ENCODE data around the gene TNFRSF8.

Gene TNFRSF8

DNA sequence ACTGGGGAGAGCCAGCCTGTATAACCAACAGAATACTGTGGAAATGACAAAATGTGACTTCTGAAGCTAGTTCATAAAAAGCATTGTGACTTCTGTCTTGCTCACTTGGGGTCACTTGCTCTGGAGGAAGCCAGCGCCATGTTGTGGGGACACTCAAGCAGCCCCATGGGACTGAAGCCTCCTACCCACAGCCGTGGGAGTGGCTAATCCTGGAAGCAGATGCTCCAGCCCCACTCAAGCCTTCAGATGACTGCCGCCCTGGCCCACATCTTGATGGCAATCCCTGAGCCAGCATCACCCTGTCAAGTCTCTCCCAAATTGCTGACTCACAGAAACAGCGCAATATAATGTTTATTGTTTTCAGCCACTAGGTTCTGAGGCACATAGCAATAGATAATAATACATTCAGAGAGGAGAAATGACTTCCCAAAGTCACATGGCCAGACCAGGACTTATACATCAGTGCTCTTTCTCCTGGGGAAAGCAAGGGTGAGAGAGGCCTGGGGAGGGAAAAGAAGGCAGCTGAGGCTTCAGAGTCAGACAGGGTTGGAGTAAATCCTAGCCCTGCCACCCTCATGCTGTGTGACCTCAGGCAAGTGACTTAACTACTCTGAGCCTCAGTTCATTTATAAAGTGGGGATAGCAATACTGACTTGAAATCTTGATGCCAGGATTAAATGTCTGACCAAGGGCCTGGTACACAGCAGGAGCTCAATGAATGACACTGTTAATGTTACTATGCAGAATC lies 5.0 kb upstream of the TNFRSF8 start:
- H3K4me3 ChIP-seq (ENCODE audit: low read depth, low read length), result no peak overlapping the region
- DNase-seq (ENCODE audit: low read depth), result no peak

DNA sequence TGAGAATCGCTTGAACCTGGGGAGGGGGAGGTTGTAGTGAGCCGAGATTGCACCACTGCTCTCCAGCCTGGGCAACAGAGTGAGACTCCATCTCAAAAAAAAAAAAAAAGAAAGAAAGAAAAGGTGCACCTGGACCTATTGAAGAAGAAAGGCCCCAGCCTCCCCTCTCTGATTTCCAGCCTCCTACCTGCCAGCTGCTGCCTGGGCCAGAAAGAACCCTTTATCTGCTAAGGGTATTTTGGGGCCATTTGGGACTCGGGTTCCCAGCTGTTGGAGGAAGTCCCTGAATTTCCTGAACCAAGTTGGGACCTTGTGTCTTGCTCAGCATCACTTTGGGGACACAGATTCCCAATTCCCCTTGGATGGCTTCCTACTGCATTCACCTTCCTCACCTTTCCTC lies 3.9 kb upstream of the TNFRSF8 start:
- H3K4me3 ChIP-seq (ENCODE audit: low read depth, low read length), result no peak overlapping the region
- DNase-seq (ENCODE audit: low read depth), result no peak

DNA sequence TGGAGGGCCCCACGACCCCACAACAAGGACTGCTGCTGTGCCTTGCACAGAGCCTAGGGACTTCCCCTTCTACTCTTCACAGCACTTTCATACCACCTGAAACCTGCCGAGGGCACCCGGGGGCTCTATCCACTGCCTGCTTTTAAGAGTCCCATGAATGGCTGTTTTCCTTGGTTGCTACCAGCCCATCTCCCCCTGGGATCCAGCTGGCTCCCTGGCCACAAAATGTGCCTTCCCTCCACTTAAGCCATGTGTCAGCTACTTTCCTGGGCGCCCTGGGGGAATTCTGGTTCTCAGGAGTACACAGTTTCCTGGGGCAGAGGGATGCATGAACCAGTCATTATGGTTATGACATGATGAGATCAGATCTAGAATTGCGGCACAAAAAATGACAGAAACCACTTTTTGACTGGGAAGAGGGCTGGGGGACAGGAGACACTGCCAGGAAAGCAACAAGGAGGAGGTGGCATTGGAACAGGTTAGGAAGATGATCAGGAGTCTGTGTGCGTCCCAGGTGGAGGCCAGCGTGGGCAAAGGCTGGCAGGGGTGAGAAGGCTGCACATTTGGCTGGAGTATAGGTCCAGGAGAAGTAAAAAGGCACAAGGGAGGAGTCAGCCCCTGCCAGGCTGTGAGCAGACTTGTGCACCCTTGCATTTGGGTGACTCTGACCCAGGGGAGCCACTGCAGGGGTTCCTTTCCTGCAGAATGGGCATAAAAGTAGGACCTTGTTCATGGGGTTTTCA lies 3.2 kb upstream of the TNFRSF8 start:
- H3K4me3 ChIP-seq (ENCODE audit: low read depth, low read length), result no peak overlapping the region
- DNase-seq (ENCODE audit: low read depth), result no peak

DNA sequence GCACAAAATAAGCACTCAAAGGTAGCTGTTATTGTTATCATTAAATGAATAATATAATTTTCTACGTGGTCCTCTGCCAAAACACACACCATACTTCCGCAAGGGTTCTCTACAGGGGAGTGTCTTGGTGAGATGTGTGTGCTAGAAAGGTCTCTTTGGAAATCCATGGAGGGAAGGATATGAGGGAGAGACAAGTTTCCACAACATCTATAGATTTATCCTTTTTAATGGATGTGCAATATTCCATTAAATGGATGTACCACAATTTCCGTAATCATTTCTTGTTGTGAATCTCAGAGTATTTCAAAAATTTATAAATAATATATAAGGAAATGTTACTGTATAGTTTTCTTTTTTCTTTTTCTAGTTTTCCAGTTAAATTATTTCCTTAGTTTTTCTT lies 2.6 kb upstream of the TNFRSF8 start:
- H3K4me3 ChIP-seq (ENCODE audit: low read depth, low read length), result no peak overlapping the region
- DNase-seq (ENCODE audit: low read depth), result no peak

DNA sequence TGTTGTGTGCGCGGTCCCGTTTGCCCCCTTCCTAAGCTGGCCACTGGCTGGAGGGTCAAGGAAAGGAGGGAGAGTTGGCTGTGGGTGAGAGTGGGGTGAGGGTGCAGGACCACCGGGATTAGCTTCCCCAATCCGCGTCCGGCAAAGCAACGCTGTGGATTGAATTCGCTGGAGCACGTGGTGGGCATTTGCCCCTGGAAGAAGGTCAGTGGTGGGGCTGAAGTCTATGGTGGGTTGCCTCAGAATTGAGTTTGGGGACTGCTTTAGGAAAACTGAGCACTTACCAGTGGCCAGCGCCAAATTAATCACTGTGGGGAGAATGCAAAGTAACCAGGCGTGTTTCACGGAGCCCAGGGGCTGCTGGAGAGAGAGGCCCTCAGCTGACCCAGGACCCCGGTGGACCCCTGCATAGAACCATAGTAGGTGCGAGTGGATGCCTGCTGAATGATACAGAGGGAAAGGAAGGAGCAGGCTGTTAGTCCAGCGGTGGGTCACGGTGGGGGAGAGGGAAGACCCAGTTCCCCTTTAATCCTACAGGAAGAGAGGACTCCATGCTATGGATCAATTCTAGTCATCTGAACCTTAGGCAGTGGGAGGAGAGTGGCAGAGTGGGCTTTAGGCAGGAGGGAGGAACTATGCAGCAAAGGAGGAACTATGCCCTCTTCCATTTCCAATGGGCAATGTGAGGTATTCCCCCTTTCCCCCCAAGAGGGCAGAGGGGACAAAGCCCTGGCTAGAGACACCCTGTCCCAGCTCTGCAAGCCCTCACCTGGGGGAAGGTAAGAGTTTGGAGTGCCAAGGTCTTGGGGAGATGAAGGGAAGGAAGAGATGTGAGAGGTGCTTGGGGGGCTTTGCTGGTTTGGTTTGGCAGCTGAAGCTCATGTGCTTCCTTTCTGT lies 1.2 kb downstream of the TNFRSF8 start:
- DNase-seq (ENCODE audit: low read depth), result no peak
- H3K4me3 ChIP-seq (ENCODE audit: low read depth, low read length), result no peak overlapping the region

DNA sequence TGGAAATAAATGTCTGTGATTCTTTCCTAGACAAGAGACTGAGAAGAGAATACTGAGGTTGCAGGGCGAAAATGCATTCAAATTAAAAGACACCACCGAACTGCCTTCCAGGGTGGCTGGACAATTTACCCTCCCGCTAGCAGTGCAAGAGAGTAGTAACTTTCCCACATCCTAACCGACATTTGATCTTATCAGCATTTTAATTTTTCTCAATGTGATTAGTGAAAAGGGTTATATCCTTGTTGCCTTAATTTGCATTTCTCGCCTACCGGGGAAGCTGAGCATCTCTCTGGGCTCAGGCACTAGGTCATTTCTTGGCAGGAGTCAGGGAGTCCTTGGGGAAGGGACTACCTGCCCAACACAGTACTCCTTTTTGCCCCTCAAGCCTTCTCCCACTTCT lies 2.8 kb downstream of the TNFRSF8 start:
- no peak overlapping the region for H3K4me3 ChIP-seq (ENCODE audit: low read depth, low read length)
- no peak for DNase-seq (ENCODE audit: low read depth)

DNA sequence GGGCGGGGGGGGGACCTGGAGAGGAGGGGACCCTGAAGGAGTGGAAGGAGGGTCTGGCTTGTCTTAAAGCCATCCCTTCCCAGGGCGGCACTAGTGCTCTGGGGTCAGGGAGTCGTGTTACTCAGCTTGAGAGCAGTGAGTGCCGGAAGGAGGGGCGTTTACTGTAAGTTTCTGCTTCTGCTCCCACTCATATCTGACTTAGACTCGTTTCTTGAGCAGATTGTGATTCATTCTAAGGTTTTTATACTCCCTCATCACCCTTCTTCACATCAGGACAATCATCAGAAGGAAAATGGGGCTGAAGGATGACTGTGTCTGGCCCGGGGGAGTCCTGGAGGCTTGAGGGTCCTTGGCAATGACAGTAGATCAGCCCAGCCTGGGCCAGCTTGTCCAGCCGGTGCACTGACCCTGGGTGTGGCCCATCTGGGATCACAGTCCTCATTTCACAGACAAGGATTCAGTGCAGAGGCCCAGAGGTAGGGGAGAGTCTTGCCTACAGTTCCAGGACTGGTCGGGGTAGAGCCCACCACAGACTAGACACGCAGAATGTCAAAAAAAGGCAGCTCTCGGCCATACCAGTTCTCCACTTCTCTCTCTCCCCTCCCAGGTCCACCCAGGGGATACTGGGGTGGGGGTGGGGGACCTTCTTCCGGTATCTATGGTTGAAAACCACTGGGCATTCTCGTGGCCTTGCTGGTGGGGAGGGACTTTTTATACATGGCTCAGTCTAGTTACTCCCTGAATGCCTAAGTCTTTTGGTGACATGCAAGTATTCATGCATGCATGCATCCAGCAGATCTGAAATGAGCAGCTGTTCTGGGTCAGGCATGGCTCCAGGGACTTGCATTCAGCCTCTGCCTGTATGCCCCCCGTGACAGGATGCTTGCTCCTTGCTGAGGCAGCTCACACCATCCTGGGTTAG lies 5.1 kb downstream of the TNFRSF8 start:
- H3K4me3 ChIP-seq (ENCODE audit: low read depth, low read length), result no peak overlapping the region
- no peak for DNase-seq (ENCODE audit: low read depth)

DNA sequence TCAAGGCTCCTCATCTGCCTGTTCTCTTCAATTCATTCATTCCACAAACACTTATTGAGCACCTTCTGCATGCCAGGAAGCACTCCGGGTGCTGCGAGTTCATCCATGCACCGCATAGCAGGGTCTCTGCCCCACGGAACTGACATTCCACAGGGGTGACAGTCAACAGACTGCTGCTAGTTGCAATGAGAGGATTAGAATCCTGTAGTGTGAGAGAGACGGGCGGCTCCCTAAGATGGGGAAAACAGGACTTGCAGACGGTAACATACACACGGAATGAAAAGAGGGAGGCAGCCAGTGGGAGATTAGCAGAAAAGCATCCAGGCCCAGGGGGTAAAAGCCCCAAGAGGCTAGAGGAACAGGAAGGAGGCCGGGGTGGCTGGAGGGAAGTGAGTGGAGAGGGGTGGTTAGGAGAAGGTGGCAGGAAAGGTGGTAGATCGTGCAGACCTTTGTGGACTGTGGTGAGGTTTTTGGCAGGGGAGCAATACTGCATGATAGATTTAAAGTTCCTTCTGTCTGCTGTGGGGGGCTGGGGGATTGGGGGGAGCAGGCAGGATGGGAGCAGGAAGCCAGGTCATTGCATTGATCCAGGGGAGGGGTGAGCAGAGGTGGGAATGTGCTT lies 6.6 kb downstream of the TNFRSF8 start:
- DNase-seq (ENCODE audit: low read depth), result no peak
- no peak overlapping the region for H3K4me3 ChIP-seq (ENCODE audit: low read depth, low read length)

DNA sequence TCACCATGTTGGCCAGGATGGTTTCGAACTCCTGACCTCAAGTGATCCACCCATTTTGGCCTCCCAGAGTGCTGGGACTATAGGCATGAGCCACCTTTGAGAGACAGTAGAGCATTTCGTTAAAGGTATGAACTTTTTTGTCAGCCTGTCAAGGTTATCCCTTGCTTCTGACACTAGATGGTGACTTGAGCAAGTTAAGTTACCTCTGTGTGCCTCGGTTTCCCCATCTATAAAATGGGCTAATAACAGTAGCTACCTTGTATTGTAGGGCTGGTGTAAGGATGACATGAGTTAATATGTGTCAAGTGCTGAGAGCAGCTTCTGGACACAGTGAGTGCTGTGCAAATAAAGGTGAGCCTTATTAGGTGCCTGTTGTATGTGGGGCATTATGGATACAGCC lies 8.8 kb downstream of the TNFRSF8 start:
- DNase-seq (ENCODE audit: low read depth), result no peak
- no peak overlapping the region for H3K4me3 ChIP-seq (ENCODE audit: low read depth, low read length)

DNA sequence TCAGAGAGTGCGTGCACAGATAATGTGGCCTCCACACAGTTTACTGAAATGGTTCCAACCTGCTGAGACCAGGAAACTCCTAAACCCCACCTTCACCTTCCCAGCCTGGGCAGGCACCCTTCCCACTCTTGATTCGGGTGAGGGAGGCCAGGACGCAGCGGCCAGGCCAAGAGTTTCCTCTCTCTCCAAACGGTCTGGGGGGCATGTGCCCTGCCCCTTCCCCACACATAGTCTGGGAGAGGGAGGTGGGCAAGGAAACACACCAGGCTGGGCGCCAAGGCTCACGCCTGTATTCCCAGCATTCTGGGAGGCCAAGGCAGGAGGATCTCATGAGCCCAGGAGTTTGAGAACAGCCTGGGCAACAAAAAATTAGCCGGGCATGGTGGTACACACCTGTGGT lies 9.6 kb downstream of the TNFRSF8 start:
- H3K4me3 ChIP-seq (ENCODE audit: low read depth, low read length), result no peak overlapping the region
- no peak for DNase-seq (ENCODE audit: low read depth)

DNA sequence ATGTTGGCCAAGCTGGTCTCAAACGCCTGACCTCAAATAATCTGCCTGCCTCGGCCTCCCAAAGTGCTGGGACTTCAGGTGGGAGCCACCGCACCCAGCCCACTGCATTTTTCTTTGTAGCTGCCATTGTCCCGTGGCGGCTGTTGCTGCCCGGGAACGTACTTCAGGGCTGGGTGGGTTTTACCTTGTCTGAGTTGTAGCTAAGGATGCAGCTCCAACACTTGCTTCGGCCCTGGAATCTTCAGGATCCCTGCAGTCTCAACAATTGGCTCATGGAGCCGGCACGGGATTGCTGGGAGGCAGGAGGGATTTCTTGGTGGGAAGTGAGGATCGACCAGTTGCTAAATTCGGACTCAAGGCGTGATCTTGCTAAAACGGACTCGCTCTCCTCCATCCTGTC lies 10.7 kb downstream of the TNFRSF8 start:
- no peak overlapping the region for H3K4me3 ChIP-seq (ENCODE audit: low read depth, low read length)
- no peak for DNase-seq (ENCODE audit: low read depth)

DNA sequence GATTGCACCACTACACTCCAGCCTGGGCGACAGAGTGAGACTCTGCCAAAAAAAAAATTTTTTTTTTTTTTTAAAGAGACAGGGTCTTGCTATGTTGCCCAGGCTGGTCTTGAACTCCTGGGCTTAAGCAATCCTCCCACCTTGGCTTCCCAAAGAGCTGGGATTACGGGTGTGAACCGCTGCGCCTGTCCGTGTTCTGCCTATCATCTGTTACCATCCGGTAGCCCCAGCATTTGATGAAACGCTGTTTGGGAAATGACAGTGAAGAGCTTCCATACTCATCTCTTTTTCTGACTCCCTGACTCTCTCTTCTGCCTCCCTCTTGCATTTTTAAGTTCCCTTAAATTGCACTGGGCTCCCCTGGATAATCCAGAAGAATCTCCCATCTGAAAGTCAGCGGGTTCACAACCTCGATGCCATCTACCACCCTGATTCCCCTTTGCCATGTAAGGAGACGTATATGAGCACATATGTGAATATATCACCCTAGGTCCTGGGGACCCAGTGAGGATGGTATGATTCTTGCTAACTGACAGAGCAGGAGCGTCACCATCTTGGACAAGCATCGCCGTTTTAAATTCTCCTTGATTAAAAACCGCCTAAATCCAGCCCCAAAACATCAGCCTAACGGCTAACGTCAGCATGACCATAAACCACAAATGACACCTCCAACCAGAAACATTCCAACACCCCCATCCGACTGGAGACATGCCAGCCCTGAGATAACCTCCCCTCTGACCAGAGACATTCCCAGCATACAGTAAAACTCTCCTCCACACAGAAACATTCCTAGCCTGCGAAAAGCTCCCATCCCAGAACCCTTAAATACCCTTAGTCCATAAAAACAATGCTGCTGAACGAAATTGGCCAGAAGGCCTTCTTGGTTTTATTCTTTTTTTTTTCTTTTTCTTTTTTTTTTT lies 12.4 kb downstream of the TNFRSF8 start:
- DNase-seq (ENCODE audit: low read depth), result peak; percentile 35
- H3K4me3 ChIP-seq (ENCODE audit: low read depth, low read length), result no peak overlapping the region

DNA sequence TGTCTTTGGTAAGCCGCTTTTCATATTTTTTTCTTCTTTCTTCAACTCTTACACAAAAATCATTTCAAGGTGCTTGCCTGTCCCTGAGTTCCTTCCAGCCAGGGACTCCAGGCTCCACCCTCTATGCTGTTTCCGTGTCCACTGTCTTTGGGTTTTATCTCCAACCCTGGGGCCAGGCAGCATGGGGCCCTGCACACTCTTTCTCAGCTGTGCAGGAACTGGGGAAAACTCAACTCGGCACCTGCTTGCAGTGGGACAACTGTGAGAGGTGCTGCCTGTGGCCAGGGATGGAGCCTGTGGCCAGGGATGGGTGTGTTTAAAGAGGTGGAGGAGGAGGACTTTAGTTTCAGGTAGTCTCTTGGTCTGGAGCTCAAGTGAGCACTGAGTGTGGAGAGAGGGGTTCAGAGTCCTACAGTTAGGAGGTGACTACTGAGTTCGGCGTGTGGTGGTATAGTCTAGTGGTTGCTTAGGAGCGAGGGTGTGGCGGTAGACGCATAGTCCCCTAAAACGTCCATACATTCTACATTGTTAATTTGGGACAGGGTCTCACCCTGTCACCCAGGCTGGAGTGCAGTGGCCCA lies 13.4 kb downstream of the TNFRSF8 start:
- H3K4me3 ChIP-seq (ENCODE audit: low read depth, low read length), result no peak overlapping the region
- no peak for DNase-seq (ENCODE audit: low read depth)

DNA sequence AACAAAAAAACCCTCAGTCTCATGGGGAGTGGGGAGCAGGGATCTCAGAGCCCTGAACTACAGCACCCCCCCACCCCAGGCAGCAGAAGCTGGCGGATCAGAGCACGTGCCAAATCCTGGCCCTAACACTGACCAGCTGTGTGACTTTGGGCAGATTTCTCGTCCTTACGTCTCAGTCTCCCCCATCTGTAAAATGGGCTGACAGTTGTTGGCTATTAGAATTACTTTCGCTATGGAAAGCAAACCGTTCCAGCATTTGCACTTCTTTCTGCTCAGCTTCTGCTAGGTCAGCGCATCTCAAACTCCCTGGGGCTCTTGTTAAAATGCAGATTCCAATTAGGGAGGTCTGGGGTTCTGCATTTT lies 15.5 kb downstream of the TNFRSF8 start:
- no peak overlapping the region for H3K4me3 ChIP-seq (ENCODE audit: low read depth, low read length)
- no peak for DNase-seq (ENCODE audit: low read depth)

DNA sequence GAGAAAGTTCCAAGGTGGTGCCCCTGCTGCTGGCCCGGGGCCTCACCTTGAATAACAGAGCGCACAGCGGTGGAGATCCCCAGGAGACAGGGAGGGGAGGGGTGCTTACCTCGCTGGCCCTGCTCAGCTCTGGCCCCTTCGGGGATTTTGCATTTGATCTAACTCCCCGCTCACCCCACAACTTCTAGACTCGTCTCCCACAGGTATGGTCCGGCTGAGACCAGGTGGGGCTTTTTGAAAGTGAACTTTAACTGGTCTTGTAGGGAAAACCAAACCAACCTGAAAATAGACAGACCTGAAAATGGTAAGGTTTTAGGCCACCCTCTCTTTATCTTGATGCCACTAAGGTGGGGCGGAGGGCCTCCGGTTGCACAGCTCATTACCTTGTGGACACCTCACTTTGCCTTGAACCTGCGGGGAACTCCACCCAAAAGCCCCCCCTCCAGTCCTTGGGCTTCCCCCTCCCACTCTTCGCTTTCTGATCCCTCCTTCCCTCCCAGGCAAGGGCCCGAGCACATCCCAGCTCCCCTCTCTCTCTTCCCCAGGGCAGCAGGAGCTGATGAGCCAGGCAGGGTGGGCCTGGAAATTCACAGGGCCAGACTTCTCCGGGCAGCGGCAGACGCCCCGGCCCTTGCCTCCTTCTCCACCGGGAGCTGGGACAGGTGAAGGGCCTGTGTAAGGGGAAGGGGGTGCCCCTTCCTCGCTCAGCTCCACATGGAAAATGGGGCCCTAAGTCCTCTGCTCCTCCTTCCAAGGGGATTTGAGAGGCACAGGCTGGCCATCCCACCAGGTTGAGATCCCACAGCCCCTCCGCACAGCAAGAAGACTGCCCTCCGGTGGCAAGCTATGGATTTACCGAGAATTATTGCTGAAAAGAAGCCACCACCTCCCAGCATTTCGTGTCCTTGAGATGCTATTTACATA lies 16.1 kb downstream of the TNFRSF8 start:
- H3K4me3 ChIP-seq (ENCODE audit: low read depth, low read length), result no peak overlapping the region
- no peak for DNase-seq (ENCODE audit: low read depth)

DNA sequence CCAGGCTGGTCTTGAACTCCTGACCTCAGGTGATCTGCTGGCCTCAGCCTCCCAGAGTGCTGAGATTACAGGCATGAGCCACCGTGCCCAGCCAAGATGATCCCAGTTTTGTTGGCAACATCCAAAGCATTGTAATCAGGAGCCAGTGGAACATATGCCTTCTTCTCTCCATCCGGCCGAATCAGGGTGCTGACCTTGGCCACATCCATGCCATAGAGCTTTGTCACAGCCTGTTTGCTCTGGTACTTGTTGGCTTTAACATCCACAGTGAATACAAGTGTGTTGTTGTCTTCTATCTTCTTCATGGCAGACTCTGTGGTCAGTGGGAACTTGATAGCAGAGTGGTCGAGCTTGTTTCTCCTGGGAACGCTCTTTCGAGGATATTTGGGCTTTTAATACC lies 17.1 kb downstream of the TNFRSF8 start:
- no peak for DNase-seq (ENCODE audit: low read depth)

More for the DNA sequence above, 17.1 kb downstream of the TNFRSF8 start:
- no peak overlapping the region for H3K4me3 ChIP-seq (ENCODE audit: low read depth, low read length)

All from skeletal muscle cell (primary cell).